GM19372 (cell line): ENCODE data around the gene SYNGR3.
"Not testable (repeated sequence)": the region's sequence is repeated elsewhere in the genome, so short reads cannot be mapped to it uniquely, and the experiment has no call there.

ENCODE experiments used
- ATAC-seq: cut with Tn5 transposase; IDR thresholded peaks from one replicate; pipeline ENCODE4 v1.9.1; 2021; ENCODE audit warnings: mild to moderate bottlenecking, low read depth, moderate library complexity; ENCODE audit not compliant: unreplicated experiment

SYNGR3 gene

GRCh38 chr16:1989209-1990100 is at the start of gene SYNGR3:
Gene SYNGR3 (plus strand): TSS chr16:1989970. CDS start chr16:1990103, 133 bp downstream.
- ATAC-seq, result no peak

GRCh38 chr16:1940273-1941161 is 49.3 kb upstream of the SYNGR3 start:
- no peak for ATAC-seq

GRCh38 chr16:1941162-1942046 is 48.4 kb upstream of the SYNGR3 start:
- ATAC-seq, result no peak

GRCh38 chr16:1942047-1942809 is 47.5 kb upstream of the SYNGR3 start:
- ATAC-seq, result no peak

GRCh38 chr16:1942810-1943726 is 46.7 kb upstream of the SYNGR3 start, which contains the start of gene MSRB1:
Gene MSRB1 (minus strand): TSS chr16:1943199. CDS start chr16:1943156, 43 bp downstream.
- peak; percentile 93 for ATAC-seq

- no peak for ATAC-seq
These were observed 45.1 kb upstream of the SYNGR3 start for GRCh38 chr16:1944612-1945199.

- no peak for ATAC-seq
These were observed 44.0 kb upstream of the SYNGR3 start for GRCh38 chr16:1945559-1946391.

- ATAC-seq, result no peak
These were observed 43.0 kb upstream of the SYNGR3 start for GRCh38 chr16:1946495-1947368.

- no peak for ATAC-seq
These were observed 42.5 kb upstream of the SYNGR3 start for GRCh38 chr16:1947369-1947670.

GRCh38 chr16:1949507-1949906 is 40.3 kb upstream of the SYNGR3 start:
- ATAC-seq, result no peak

- no peak for ATAC-seq
These were observed 39.7 kb upstream of the SYNGR3 start for GRCh38 chr16:1950047-1950446.

GRCh38 chr16:1950559-1950958 is 39.2 kb upstream of the SYNGR3 start:
- no peak for ATAC-seq

GRCh38 chr16:1953734-1954133 is 36.0 kb upstream of the SYNGR3 start:
- ATAC-seq, result no peak

GRCh38 chr16:1957434-1958142 is 32.2 kb upstream of the SYNGR3 start:
- not testable (repeated sequence) for ATAC-seq

GRCh38 chr16:1958143-1958491 is 31.7 kb upstream of the SYNGR3 start:
- not testable (repeated sequence) for ATAC-seq

- peak; percentile 2 for ATAC-seq
These were observed 31.0 kb upstream of the SYNGR3 start for GRCh38 chr16:1958715-1959268.
